Naive thymus-derived CD4-positive, alpha-beta T cell (primary cell): ENCODE data around the gene NCAM2. TPM values are rescaled to one million over a fixed set of nuclear protein-coding genes. Genes with fewer than 3 reads are reported as not detected.

Experiments
- ATAC-seq: fragments of 150-1000 bp; cut with Tn5 transposase; 2 replicates; pipeline ENCODE4 v1.10.0; 2021; ENCODE audit warnings: mild to moderate bottlenecking, moderate library complexity
- CTCF ChIA-PET: fragments of 350-600 bp; sonication (Branson Sonifier 250); formaldehyde crosslinking; loops from one replicate; lab custom pipeline; 2021; ENCODE audit warnings: antibody characterized with exemption; lab: Charles Lee
- POLR2A ChIA-PET: fragments of 350-600 bp; sonication (Branson Sonifier 250); formaldehyde crosslinking; loops from one replicate; lab custom pipeline; 2021; ENCODE audit warnings: antibody characterized with exemption, inconsistent platforms; lab: Charles Lee
- DNase-seq, 9 donors: peaks; one replicate each; pipeline versions ENCODE4 v3.0.0 to v3.0.0-alpha.2; 2020 to 2022; ENCODE audit warnings: mixed read lengths in 1 of 9
- H3K27ac ChIP-seq: one replicate; pipeline ENCODE4 v1.7.0; 2013; ENCODE audit warnings: mild to moderate bottlenecking, low read depth, low read length, moderate library complexity
- H3K27me3 ChIP-seq, 2 donors: one replicate each; pipeline ENCODE4 v1.7.0; 2013; ENCODE audit warnings: low read length in 2 of 2, mild to moderate bottlenecking in 2 of 2, moderate library complexity in 2 of 2; ENCODE audit not compliant: control insufficient read depth in 2 of 2, insufficient read depth in 2 of 2
- H3K36me3 ChIP-seq, 3 experiments: 1 replicate in 2 of 3; 2 replicates in 1 of 3; pipeline ENCODE4 v1.7.0; 2013; ENCODE audit warnings: low read length in 3 of 3, mild to moderate bottlenecking in 3 of 3, moderate library complexity in 1 of 3; ENCODE audit not compliant: insufficient read depth in 3 of 3, control insufficient read depth in 2 of 3
- H3K4me1 ChIP-seq, 2 donors: one replicate each; pipeline ENCODE4 v1.7.0; 2013; ENCODE audit warnings: low read length in 2 of 2, mild to moderate bottlenecking in 2 of 2, moderate library complexity in 1 of 2; ENCODE audit not compliant: control insufficient read depth in 2 of 2, insufficient read depth in 2 of 2
- H3K4me3 ChIP-seq: 2 replicates; pipeline ENCODE4 v1.7.0; 2013; ENCODE audit warnings: mild to moderate bottlenecking, low read length
- H3K9me3 ChIP-seq, 3 experiments: 1 replicate in 2 of 3; 2 replicates in 1 of 3; pipeline ENCODE4 v1.7.0; 2013; ENCODE audit warnings: low read length in 3 of 3; ENCODE audit not compliant: control insufficient read depth in 2 of 3
- H3K27ac Mint-ChIP-seq, 9 donors: one replicate each; pipeline ENCODE4 v1.8.0; 2020 to 2022; ENCODE audit warnings: mixed read lengths in 9 of 9, mild to moderate bottlenecking in 8 of 9, moderate library complexity in 5 of 9, inconsistent platforms in 2 of 9
- H3K27me3 Mint-ChIP-seq, 5 donors: one replicate each; pipeline ENCODE4 v1.8.0; 2021 to 2022; ENCODE audit warnings: mixed read lengths in 5 of 5, mild to moderate bottlenecking in 1 of 5
- H3K36me3 Mint-ChIP-seq, 5 donors: one replicate each; pipeline ENCODE4 v1.8.0; 2020 to 2022; ENCODE audit warnings: mixed read lengths in 5 of 5, mild to moderate bottlenecking in 3 of 5, inconsistent platforms in 1 of 5
- H3K4me1 Mint-ChIP-seq, 7 donors: one replicate each; pipeline ENCODE4 v1.8.0; 2020 to 2022; ENCODE audit warnings: mixed read lengths in 7 of 7, mild to moderate bottlenecking in 3 of 7, inconsistent platforms in 1 of 7
- H3K4me3 Mint-ChIP-seq, 10 donors: one replicate each; pipeline ENCODE4 v1.8.0; 2020 to 2022; ENCODE audit warnings: mild to moderate bottlenecking in 10 of 10, mixed read lengths in 10 of 10, moderate library complexity in 6 of 10, inconsistent platforms in 2 of 10
- H3K9me3 Mint-ChIP-seq, 11 donors: one replicate each; pipeline ENCODE4 v1.8.0; 2020 to 2022; ENCODE audit warnings: mixed read lengths in 11 of 11, mild to moderate bottlenecking in 4 of 11, inconsistent platforms in 1 of 11, moderate library complexity in 1 of 11
- intact Hi-C, 2 donors: fragments of 100-400 bp; cut with micrococcal nuclease; formaldehyde crosslinking; loops; one replicate each; pipeline ENCODE4 v1.15.1; 2023
- polyA plus RNA-seq, 2 donors: library from polyadenylated mRNA; unstranded; fragments of 300-500 nt; fragmentation: Illumina TruSeq; gene quantifications; one replicate each; pipeline ENCODE4 v1.2.3, GENCODE V29; 2021
- total RNA-seq, 6 experiments: library from RNA in 5 of 6; stranded (reverse) in 5 of 6; gene quantifications; 1 replicate in 5 of 6; 2 replicates in 1 of 6; pipeline ENCODE4 v1.2.3 and lab custom pipeline; 2021 to 2026

Gene NCAM2
- total and polyA plus RNA-seq, 7 experiments from 2014 or later = 0.07 TPM; not detected in 6

GRCh38 chr21:21084179-21084578 lies 86.0 kb downstream of the NCAM2 start:
- no peak for DNase-seq
- Histone ChIP-seq H3K4me1 (no peaks in the 10 kb centered on the region), H3K27me3 (no peaks in the 10 kb centered on the region), H3K9me3 (no peaks in the 10 kb centered on the region), H3K27ac (no peak overlapping the region), H3K36me3 (no peaks in the 10 kb centered on the region), H3K4me3 (no peak overlapping the region)
- Mint-ChIP-seq H3K9me3 (peaks cover 0 to 13% (median 2%) of the 10 kb centered on the region in 11 donors), H3K4me3 (no peak overlapping the region), H3K27me3 (no peaks in the 10 kb centered on the region), H3K4me1 (peaks cover 0 to 2% (median 0%) of the 10 kb centered on the region in 7 donors), H3K27ac (no peak overlapping the region), H3K36me3 (no peaks in the 10 kb centered on the region)
- POLR2A ChIA-PET = no interaction called here
- ATAC-seq = no peak
- intact Hi-C loops = no loop called here
- CTCF ChIA-PET = no interaction called here

DNA sequence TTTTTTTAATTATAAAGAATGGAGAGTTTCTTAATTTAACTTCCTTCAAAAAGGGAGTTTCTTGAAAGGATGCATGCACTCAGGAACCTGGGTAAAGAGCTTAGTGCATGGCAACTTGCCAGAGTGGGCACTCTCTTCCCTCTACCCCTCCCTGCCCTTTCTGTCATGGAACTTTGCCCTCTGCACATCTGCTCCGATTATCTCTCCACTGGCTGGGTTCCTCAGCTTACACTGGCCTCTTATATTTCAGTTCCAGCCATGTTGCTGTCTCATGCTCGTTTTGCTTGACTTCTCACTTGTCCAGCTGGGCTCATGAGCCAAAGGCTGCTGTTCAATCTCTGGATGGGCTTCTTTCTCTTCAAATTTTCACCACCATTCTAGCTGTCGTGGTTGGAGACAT lies 87.0 kb downstream of the NCAM2 start:
- H3K27me3 Mint-ChIP-seq = no peaks in the 10 kb centered on the region
- intact Hi-C loops = no loop called here
- no peaks in the 10 kb centered on the region for H3K36me3 ChIP-seq
- H3K4me3 Mint-ChIP-seq = no peak overlapping the region
- no peaks in the 10 kb centered on the region for H3K36me3 Mint-ChIP-seq
- DNase-seq = no peak
- no peak overlapping the region for H3K27ac ChIP-seq
- H3K4me3 ChIP-seq = no peak overlapping the region
- no peaks in the 10 kb centered on the region for H3K27me3 ChIP-seq
- POLR2A ChIA-PET = no interaction called here
- ATAC-seq = no peak
- no peaks in the 10 kb centered on the region for H3K9me3 ChIP-seq
- H3K4me1 ChIP-seq = no peaks in the 10 kb centered on the region
- no peak overlapping the region for H3K27ac Mint-ChIP-seq
- CTCF ChIA-PET = no interaction called here
- H3K4me1 Mint-ChIP-seq = peaks cover 0 to 2% (median 0%) of the 10 kb centered on the region in 7 donors
- peaks cover 0 to 13% (median 2%) of the 10 kb centered on the region in 11 donors for H3K9me3 Mint-ChIP-seq

DNA sequence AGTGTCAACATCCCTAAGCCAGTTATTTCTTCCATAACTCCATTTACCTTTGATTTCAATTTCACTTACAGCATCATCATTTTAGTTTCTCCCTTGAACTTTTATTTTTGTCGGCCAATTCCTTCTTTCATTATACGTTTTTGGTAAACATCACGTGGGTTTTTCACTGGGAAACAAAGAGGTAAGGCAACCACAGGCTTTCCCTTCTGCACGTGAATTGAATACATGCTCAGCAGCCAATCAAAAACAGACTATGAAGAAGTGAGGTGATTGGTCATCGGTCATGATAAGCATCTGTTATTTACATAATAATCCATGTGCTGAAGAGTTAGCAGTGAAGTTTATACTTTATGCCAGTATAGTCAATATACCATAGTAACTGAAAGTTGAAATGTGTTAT lies 98.7 kb downstream of the NCAM2 start:
- Mint-ChIP-seq H3K9me3 (peaks cover 0 to 1% (median 0%) of the 10 kb centered on the region in 11 donors), H3K27me3 (no peaks in the 10 kb centered on the region), H3K4me1 (no peaks in the 10 kb centered on the region), H3K4me3 (no peak overlapping the region), H3K27ac (no peak overlapping the region), H3K36me3 (no peaks in the 10 kb centered on the region)
- DNase-seq = no peak
- Histone ChIP-seq H3K4me3 (no peak overlapping the region), H3K27me3 (no peaks in the 10 kb centered on the region), H3K27ac (no peak overlapping the region), H3K9me3 (no peaks in the 10 kb centered on the region), H3K4me1 (no peaks in the 10 kb centered on the region), H3K36me3 (no peaks in the 10 kb centered on the region)
- intact Hi-C loops = no loop called here
- POLR2A ChIA-PET = no interaction called here
- CTCF ChIA-PET = no interaction called here
- ATAC-seq = no peak

- POLR2A ChIA-PET = no interaction called here
- H3K27ac Mint-ChIP-seq = no peak overlapping the region
- Histone ChIP-seq H3K27me3 (no peaks in the 10 kb centered on the region), H3K4me3 (no peak overlapping the region), H3K4me1 (no peaks in the 10 kb centered on the region), H3K27ac (no peak overlapping the region), H3K36me3 (no peaks in the 10 kb centered on the region), H3K9me3 (no peaks in the 10 kb centered on the region)
- H3K27me3 Mint-ChIP-seq = no peaks in the 10 kb centered on the region
- no peaks in the 10 kb centered on the region for H3K36me3 Mint-ChIP-seq
- DNase-seq (no peak), ATAC-seq (no peak)
- H3K9me3 Mint-ChIP-seq = peaks cover 0 to 1% (median 0%) of the 10 kb centered on the region in 11 donors
- H3K4me1 Mint-ChIP-seq = no peaks in the 10 kb centered on the region
- H3K4me3 Mint-ChIP-seq = no peak overlapping the region
- intact Hi-C loops = no loop called here
- CTCF ChIA-PET = no interaction called here
Measured at GRCh38 chr21:21097466-21097865, 99.3 kb downstream of the NCAM2 start.

GRCh38 chr21:21101911-21102310 lies 103.7 kb downstream of the NCAM2 start:
- Histone ChIP-seq H3K4me1 (no peaks in the 10 kb centered on the region), H3K36me3 (no peaks in the 10 kb centered on the region), H3K27ac (no peak overlapping the region), H3K9me3 (no peaks in the 10 kb centered on the region), H3K27me3 (no peaks in the 10 kb centered on the region), H3K4me3 (no peak overlapping the region)
- no peaks in the 10 kb centered on the region for H3K4me1 Mint-ChIP-seq
- intact Hi-C loops = loop anchor here in 1 of 2 donors (2.0 kb wide), 1 partner anchor 103 kb away; the partner anchor contains the start of gene NCAM2
- ChIA-PET POLR2A (no interaction called here), CTCF (no interaction called here)
- no peaks in the 10 kb centered on the region for H3K27me3 Mint-ChIP-seq
- no peak for DNase-seq
- no peak overlapping the region for H3K27ac Mint-ChIP-seq
- no peak overlapping the region for H3K4me3 Mint-ChIP-seq
- H3K9me3 Mint-ChIP-seq = peaks cover 0 to under 1% (median 0%) of the 10 kb centered on the region in 11 donors
- no peak for ATAC-seq
- H3K36me3 Mint-ChIP-seq = no peaks in the 10 kb centered on the region

GRCh38 chr21:21102896-21103295 lies 104.7 kb downstream of the NCAM2 start:
- H3K4me1 Mint-ChIP-seq = no peaks in the 10 kb centered on the region
- no peaks in the 10 kb centered on the region for H3K36me3 ChIP-seq
- no peaks in the 10 kb centered on the region for H3K27me3 Mint-ChIP-seq
- no peak overlapping the region for H3K4me3 Mint-ChIP-seq
- H3K4me3 ChIP-seq = no peak overlapping the region
- no peak overlapping the region for H3K27ac ChIP-seq
- ChIA-PET CTCF (no interaction called here), POLR2A (no interaction called here)
- intact Hi-C loops = loop anchor here in 1 of 2 donors (2.0 kb wide), 1 partner anchor 104 kb away; the partner anchor contains the start of gene NCAM2
- no peaks in the 10 kb centered on the region for H3K4me1 ChIP-seq
- H3K27ac Mint-ChIP-seq = no peak overlapping the region
- H3K36me3 Mint-ChIP-seq = no peaks in the 10 kb centered on the region
- ATAC-seq (no peak), DNase-seq (no peak)
- H3K9me3 Mint-ChIP-seq = no peaks in the 10 kb centered on the region
- H3K27me3 ChIP-seq = no peaks in the 10 kb centered on the region
- no peaks in the 10 kb centered on the region for H3K9me3 ChIP-seq

DNA sequence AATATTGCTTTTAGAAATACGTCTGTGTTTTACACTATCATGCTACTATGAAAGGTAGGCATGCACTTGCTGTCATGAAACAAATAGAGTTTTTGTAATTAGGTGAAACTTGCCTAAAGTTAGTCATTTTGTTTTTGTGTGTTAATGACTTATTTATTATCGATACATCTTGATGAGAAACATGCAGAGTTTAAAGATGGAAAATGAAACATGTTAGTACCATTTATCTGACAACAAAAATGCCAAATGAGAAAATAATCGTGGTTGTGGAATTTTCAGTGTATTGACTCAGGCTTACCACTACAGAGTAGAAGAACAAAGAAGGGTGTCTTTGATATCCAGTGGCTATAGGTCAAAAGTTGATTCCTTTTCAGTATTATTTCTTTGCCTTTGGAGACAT lies 105.5 kb downstream of the NCAM2 start:
- ChIA-PET CTCF (no interaction called here), POLR2A (no interaction called here)
- intact Hi-C loops = loop anchor here in 1 of 2 donors (2.0 kb wide), 1 partner anchor 105 kb away; the partner anchor contains the start of gene NCAM2
- H3K27ac ChIP-seq = no peak overlapping the region
- H3K36me3 Mint-ChIP-seq = no peaks in the 10 kb centered on the region
- H3K4me3 ChIP-seq = no peak overlapping the region
- no peak overlapping the region for H3K4me3 Mint-ChIP-seq
- no peaks in the 10 kb centered on the region for H3K4me1 ChIP-seq
- no peak for ATAC-seq
- H3K27me3 ChIP-seq = no peaks in the 10 kb centered on the region
- H3K36me3 ChIP-seq = no peaks in the 10 kb centered on the region
- DNase-seq = no peak
- no peaks in the 10 kb centered on the region for H3K9me3 Mint-ChIP-seq
- H3K27ac Mint-ChIP-seq = no peak overlapping the region
- H3K4me1 Mint-ChIP-seq = no peaks in the 10 kb centered on the region
- no peaks in the 10 kb centered on the region for H3K9me3 ChIP-seq
- no peaks in the 10 kb centered on the region for H3K27me3 Mint-ChIP-seq
